Endodermal cell (in vitro differentiated cells): ENCODE measurements around the gene ZIC2. TPM values are rescaled to one million over a fixed set of nuclear protein-coding genes. Genes with fewer than 3 reads are reported as not detected.

ENCODE experiments used
- DNase-seq: peaks from one replicate; pipeline ENCODE4 v3.0.0-alpha.2; 2017
- H3K27ac ChIP-seq: 2 replicates; pipeline ENCODE4 v1.5.1; 2013; ENCODE audit warnings: mild to moderate bottlenecking, low read depth, low read length, moderate library complexity
- H3K27me3 ChIP-seq: 2 replicates; pipeline ENCODE4 v1.6.1; 2013; ENCODE audit warnings: mild to moderate bottlenecking, low read length, moderate library complexity; ENCODE audit not compliant: insufficient read depth, control insufficient read depth, poor library complexity, severe bottlenecking
- H3K36me3 ChIP-seq: 2 replicates; pipeline ENCODE4 v1.7.0; 2013; ENCODE audit warnings: mild to moderate bottlenecking, low read length, moderate library complexity; ENCODE audit not compliant: control insufficient read depth, insufficient read depth
- H3K4me1 ChIP-seq: one replicate; pipeline ENCODE4 v1.7.0; 2013; ENCODE audit warnings: low read length; ENCODE audit not compliant: control insufficient read depth, insufficient read depth
- H3K4me3 ChIP-seq: 2 replicates; pipeline ENCODE4 v1.5.1; 2013; ENCODE audit warnings: mild to moderate bottlenecking, low read length, moderate library complexity
- H3K9ac ChIP-seq: 2 replicates; pipeline ENCODE4 v1.6.1; 2013; ENCODE audit warnings: mild to moderate bottlenecking, low read length, moderate library complexity; ENCODE audit not compliant: poor library complexity, severe bottlenecking; ENCODE audit errors: extremely low read depth
- H3K9me3 ChIP-seq: 2 replicates; pipeline ENCODE4 v1.6.1; 2013; ENCODE audit warnings: mild to moderate bottlenecking, low read length, moderate library complexity; ENCODE audit not compliant: control insufficient read depth
- H3K27ac Mint-ChIP-seq: 2 replicates; pipeline ENCODE4 v1.8.0; 2020; ENCODE audit warnings: mixed read lengths
- H3K27me3 Mint-ChIP-seq: 2 replicates; pipeline ENCODE4 v1.8.0; 2021; ENCODE audit warnings: mild to moderate bottlenecking, mixed read lengths; ENCODE audit not compliant: insufficient read depth
- H3K36me3 Mint-ChIP-seq: 2 replicates; pipeline ENCODE4 v1.8.0; 2020; ENCODE audit warnings: low read depth, mixed read lengths
- H3K4me1 Mint-ChIP-seq: 2 replicates; pipeline ENCODE4 v1.8.0; 2020; ENCODE audit warnings: mixed read lengths
- H3K4me3 Mint-ChIP-seq: 2 replicates; pipeline ENCODE4 v1.8.0; 2020; ENCODE audit warnings: mild to moderate bottlenecking, moderate library complexity, mixed read lengths
- H3K9me3 Mint-ChIP-seq: 2 replicates; pipeline ENCODE4 v1.8.0; 2020; ENCODE audit warnings: mild to moderate bottlenecking, mixed read lengths
- WGBS, 2 experiments: methylation state at CpG; one replicate each; pipeline versions ENCODE4 v1.1.5 to v1.1.7; 2013; ENCODE audit warnings: missing lambda C conversion rate in 2 of 2, mixed read lengths in 1 of 2; ENCODE audit not compliant: insufficient coverage in 1 of 2, insufficient read length in 1 of 2; 5-methylcytosine and 5-hydroxymethylcytosine counted together
- total RNA-seq, 2 donors: library from RNA; stranded (reverse); fragmentation: NEBNext Ultra II Directional in 1 of 2; extraction: Animal tissue kit (Norgen Biotek cat#: 25700) in 1 of 2; gene quantifications; 2 replicates in 1 of 2; 3 replicates in 1 of 2; pipeline ENCODE4 v1.2.1, GENCODE V29; 2021
- TF ChIP-seq, protein P1 (sequence below): fragments of 200-600 bp; sonication (generic); conservative IDR thresholded peaks from 2 replicates; pipeline ENCODE4 v1.5.0; 2021; ENCODE audit warnings: antibody characterized with exemption, mild to moderate bottlenecking

The ZIC2 gene
- total RNA-seq, 2 donors from 2014 or later: 182 to 301 TPM

DNA sequence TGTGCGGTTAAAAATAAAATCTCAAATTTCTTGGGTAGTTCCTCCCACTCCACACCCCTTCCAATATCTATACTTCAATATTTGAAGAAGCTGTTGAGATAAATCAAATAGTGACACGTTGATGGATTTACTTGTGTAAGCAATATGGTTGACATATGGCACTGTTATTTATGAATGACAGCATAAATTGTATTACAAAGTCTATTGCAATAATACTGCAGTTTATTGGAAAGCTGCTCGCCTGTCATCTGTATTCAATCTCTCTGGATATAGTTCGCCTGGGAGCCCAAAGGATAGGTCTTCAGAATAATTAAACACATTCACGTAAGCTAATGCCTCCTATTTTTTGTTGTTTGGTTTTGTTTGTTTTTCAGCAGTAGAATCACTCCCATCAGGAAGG, 5.0 kb upstream of the ZIC2 start:
- Mint-ChIP-seq H3K4me3 (no peak overlapping the region), H3K36me3 (no peaks in the 10 kb centered on the region), H3K27ac (no peak overlapping the region), H3K9me3 (no peaks in the 10 kb centered on the region), H3K4me1 (peaks cover 29% of the 10 kb centered on the region), H3K27me3 (peaks cover 69% of the 10 kb centered on the region)
- peaks cover 5% of the 10 kb centered on the region for H3K4me1 ChIP-seq
- TF ChIP-seq, protein P1, sequence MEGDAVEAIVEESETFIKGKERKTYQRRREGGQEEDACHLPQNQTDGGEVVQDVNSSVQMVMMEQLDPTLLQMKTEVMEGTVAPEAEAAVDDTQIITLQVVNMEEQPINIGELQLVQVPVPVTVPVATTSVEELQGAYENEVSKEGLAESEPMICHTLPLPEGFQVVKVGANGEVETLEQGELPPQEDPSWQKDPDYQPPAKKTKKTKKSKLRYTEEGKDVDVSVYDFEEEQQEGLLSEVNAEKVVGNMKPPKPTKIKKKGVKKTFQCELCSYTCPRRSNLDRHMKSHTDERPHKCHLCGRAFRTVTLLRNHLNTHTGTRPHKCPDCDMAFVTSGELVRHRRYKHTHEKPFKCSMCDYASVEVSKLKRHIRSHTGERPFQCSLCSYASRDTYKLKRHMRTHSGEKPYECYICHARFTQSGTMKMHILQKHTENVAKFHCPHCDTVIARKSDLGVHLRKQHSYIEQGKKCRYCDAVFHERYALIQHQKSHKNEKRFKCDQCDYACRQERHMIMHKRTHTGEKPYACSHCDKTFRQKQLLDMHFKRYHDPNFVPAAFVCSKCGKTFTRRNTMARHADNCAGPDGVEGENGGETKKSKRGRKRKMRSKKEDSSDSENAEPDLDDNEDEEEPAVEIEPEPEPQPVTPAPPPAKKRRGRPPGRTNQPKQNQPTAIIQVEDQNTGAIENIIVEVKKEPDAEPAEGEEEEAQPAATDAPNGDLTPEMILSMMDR: no peak
- no peak overlapping the region for H3K4me3 ChIP-seq
- H3K27me3 ChIP-seq: peaks cover 64% of the 10 kb centered on the region
- WGBS, 2 experiments: 94 to 100% methylated on average over 1 to 4 of the region's 5 CpGs
- DNase-seq: no peak
- no peak overlapping the region for H3K9ac ChIP-seq
- H3K36me3 ChIP-seq: no peaks in the 10 kb centered on the region
- no peaks in the 10 kb centered on the region for H3K9me3 ChIP-seq
- no peak overlapping the region for H3K27ac ChIP-seq

- H3K4me3 ChIP-seq: peak overlapping the region; percentile 93
- no peaks in the 10 kb centered on the region for H3K9me3 ChIP-seq
- no peak overlapping the region for H3K9ac ChIP-seq
- H3K4me3 Mint-ChIP-seq: peak overlapping the region; percentile 94
- H3K27ac ChIP-seq: no peak overlapping the region
- peaks cover 29% of the 10 kb centered on the region for H3K4me1 Mint-ChIP-seq
- H3K27me3 ChIP-seq: peaks cover 58% of the 10 kb centered on the region
- WGBS, 2 experiments: 70 to 73% methylated on average over 2 to 5 of the region's 7 CpGs
- H3K27ac Mint-ChIP-seq: no peak overlapping the region
- no peaks in the 10 kb centered on the region for H3K9me3 Mint-ChIP-seq
- DNase-seq: peak; percentile 38
- H3K36me3 Mint-ChIP-seq: peaks cover under 1% of the 10 kb centered on the region
- TF ChIP-seq, protein P1: no peak
- H3K36me3 ChIP-seq: peaks cover 2% of the 10 kb centered on the region
- H3K27me3 Mint-ChIP-seq: peaks cover 64% of the 10 kb centered on the region
- H3K4me1 ChIP-seq: peaks cover 5% of the 10 kb centered on the region
Observed at GRCh38 chr13:99977334-99977911, 4.2 kb upstream of the ZIC2 start.

DNA sequence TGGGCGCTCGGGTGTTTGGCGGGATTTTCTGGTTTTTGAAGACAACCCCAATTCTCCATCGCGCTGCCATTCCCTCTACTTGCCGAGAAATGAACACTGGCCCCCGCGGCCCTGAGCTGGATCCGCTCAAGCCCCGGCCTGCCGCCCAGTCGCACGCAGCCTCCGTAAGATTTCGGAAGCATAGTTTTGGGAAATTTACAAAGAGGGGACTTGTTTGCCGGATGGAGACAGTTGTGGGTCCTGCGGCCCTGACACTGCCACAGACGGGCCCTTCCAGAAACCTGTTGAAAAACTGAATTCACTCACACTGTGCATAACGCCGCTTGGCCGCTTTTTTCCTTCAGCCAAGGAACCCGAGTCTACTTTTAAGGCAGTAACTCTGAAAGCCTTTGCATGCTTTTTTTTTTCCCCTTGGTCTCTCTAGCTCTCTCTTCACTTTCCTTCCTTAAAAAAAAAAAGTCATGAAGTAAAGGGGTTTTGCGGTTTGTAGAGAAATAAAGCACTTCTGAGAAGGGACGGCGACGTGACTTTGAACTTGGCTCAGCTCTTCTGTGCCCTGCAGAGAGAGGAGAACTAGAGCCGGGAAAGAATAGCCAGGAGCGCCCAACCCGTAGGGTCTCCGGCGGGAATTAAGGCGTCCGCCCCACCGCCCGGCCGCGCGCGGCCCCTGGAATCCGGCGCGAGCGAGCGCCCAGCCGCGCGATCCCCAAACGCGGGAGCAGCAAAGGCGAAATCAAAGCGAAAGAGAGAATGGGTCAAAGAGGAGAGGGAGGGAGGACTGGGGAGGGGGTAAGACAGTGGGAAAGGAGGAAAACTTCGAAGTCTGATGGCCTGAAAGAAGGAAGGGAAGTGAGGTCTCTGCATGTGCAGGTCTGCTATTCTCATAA, 3.4 kb upstream of the ZIC2 start:
- Histone ChIP-seq H3K4me3 (peak overlapping the region; percentile 93), H3K36me3 (peaks cover 9% of the 10 kb centered on the region), H3K9ac (peak overlapping the region; percentile 84), H3K9me3 (no peaks in the 10 kb centered on the region), H3K4me1 (peaks cover 5% of the 10 kb centered on the region), H3K27me3 (peaks cover 51% of the 10 kb centered on the region), H3K27ac (peak overlapping the region; percentile 5)
- Mint-ChIP-seq H3K9me3 (no peaks in the 10 kb centered on the region), H3K4me1 (peaks cover 28% of the 10 kb centered on the region), H3K36me3 (peaks cover 8% of the 10 kb centered on the region), H3K4me3 (peak overlapping the region; percentile 94), H3K27ac (no peak overlapping the region), H3K27me3 (peaks cover 57% of the 10 kb centered on the region)
- WGBS, 2 experiments: 15 to 20% methylated on average over 28 to 52 of the region's 52 CpGs
- peak; percentile 82 for DNase-seq
- TF ChIP-seq, protein P1: no peak
